Suppressor macrophage treated with lipopolysaccharide for 4 hours (primary cell): ENCODE results near the gene HDHD3.
"Not testable (repeated sequence)": the region's sequence is repeated elsewhere in the genome, so short reads cannot be mapped to it uniquely, and the experiment has no call there.

Experiments
- DNase-seq: peaks from one replicate; pipeline ENCODE4 v3.0.0-alpha.2; 2020

The HDHD3 gene

GRCh38 chr9:113389451-113389850 is 12.7 kb upstream of the HDHD3 start:
- no peak for DNase-seq

DNA sequence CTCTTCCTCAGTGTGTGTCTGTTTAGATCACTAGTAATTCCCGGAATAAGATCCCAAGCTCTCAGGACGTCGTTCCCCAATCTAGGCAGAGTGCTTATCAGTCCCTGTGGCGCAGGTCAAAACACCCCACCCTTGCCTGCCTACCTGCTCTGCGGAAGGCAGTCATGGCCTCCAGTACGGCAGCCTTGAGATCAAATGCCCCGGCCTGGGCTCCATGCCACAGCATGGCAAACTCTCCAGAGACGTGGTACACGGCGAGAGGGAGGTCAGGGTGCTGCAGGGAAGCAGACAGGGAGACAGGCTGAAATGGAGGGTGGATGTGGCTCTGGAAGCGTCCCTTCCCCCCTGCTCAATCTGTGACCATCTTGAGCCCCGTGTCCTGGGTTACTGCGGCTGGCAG is 12.0 kb upstream of the HDHD3 start:
- DNase-seq = no peak

DNA sequence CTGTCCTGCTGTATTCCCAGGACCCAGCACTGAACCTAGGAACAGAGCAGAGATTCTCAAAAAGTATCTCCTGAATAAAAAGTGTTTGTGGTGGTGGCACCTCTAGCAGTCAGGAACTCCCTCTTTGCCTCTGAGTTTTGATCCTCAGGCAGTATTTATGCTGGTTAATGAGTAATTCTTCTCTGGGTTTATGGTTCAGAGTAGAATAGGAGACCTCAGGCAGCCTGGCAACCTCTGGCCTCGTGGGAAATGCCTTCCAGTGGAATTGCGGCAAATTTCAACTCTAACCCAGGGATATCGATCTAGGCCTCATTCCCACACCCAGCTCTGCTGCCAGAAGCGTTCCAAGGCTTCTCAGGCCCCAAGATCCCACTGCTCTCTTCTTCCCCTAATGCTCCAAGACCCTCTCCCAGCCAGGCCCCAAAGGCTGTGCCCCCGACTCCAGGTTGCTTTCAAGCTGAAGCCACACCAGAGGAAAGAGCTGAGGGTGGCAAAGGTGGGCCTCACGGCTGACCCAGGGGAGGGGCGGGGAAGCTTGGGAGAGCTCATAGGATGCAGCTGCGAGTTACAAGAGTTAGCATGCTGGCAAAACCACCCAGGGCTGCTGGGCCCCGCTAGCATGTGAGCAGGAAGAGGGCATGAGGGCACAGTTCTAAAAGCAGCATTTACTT is 10.9 kb upstream of the HDHD3 start:
- no peak for DNase-seq

GRCh38 chr9:113386571-113387393 is 10.0 kb upstream of the HDHD3 start:
- DNase-seq = peak; percentile 27

GRCh38 chr9:113381909-113382411 is 5.2 kb upstream of the HDHD3 start:
- no peak for DNase-seq

- not testable (repeated sequence) for DNase-seq
Observed at GRCh38 chr9:113381441-113381840, 4.7 kb upstream of the HDHD3 start.

- no peak for DNase-seq
Observed at GRCh38 chr9:113380869-113381378, 4.1 kb upstream of the HDHD3 start.

DNA sequence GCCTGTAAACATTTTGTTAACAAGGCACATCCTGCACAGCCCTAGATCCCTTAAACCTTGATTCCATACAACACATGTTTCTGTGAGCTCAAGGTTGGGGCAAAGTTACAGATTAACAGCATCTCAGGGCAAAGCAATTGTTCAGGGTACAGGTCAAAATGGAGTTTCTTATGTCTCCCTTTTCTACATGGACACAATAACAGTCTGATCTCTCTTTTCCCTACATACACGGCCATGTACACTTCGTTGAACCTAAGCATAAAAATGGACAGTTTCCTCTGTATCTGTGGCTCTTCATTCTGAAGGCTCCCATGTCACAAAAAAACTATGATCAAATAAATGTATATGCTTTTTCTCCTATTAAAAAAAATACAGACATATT is 3.0 kb upstream of the HDHD3 start:
- not testable (repeated sequence) for DNase-seq

DNA sequence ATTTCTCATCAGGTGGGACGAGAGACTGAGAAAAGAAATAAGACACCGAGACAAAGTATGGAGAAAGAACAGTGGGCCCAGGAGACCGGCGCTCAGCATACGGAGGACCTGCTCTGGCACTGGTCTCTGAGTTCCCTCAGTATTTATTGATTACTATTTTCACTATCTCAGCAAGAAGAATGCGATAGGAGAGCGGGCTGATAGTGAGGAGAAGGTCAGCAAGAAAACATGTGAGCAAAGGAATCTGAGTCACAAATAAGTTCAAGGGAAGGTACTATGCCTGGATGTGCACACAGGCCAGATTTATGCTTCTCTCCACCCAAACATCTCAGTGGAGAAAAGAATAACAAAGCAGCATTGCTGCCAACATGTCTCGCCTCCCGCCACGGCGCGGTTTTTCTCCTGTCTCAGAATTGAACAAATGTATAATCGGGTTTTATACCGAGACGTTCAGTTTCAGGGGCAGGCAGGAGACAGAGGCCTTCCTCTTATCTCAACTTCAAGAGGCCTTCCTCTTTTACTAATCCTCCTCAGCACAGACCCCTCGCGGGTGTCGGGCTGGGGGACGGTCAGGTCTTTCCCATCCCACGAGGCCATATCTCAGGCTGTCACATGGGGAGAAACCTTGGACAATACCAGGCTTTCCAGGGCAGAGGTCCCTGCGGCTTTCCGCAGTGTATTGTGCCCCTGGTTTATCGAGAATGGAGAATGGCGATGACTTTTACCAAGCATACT is 2.5 kb upstream of the HDHD3 start:
- not testable (repeated sequence) for DNase-seq

DNA sequence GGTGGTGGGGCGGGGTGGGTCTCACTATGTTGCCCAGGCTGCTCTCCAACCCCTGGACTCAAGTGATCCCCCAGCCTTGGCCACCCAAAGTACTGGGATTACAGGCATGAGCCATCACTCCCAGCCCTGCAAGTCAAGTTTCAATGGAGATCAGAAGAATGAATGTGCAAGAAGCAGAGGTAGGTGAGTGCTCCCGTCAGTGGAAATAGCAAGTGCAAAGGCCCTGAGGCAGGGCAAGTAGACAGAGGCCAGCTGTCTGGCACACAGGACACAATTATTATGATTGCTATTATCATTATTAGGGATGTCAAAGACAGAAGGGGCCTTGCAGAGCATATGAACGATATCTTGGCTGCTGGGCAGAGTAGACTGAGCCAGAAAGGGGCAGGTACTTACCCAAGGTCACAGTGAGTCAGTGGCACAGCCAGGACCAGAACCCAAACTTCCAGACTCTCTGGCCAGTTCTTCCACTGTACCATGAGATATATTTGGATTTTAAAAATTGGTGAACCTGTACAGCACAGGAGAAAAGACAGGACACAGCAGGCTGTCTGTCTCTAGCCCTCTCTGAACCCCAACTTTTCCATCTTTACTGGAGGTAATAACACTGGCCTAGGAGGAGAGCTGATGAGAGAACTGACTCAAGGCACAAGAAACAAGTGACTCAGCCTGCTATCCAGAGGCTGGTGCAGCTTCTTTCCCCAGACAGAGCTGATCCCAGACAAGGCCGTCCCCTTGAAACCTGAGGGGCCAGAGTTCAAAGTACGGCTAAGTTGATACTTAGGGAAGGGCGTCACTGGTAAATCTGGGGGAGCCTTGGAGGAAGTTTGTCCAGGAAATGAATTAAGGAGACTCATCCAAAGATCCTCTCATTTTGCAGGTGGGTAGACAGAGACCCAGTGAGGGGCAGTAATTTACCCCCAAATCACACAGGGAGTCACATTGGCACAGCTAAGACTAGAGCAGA is 1.4 kb downstream of the HDHD3 start:
- no peak for DNase-seq

GRCh38 chr9:113373676-113374392 is 3.0 kb downstream of the HDHD3 start:
- no peak for DNase-seq

GRCh38 chr9:113373256-113373655 is 3.5 kb downstream of the HDHD3 start:
- DNase-seq = no peak

- DNase-seq = no peak
Observed at GRCh38 chr9:113372059-113372458, 4.7 kb downstream of the HDHD3 start.

- DNase-seq = no peak
Observed at GRCh38 chr9:113370806-113371325, 5.9 kb downstream of the HDHD3 start.

DNA sequence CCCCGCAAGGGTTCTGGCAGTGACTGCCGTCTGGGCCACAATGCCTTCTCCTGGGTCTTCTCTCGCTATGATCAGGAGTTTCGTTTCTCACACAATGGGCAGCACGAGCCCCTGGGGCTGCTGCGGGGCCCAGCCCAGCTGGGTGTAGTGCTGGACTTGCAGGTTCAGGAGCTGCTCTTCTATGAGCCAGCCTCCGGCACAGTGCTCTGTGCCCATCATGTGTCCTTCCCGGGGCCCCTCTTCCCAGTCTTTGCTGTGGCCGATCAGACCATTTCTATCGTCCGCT is 7.0 kb downstream of the HDHD3 start:
- DNase-seq = no peak

GRCh38 chr9:113368982-113369854 is 7.6 kb downstream of the HDHD3 start:
- no peak for DNase-seq

- no peak for DNase-seq
Observed at GRCh38 chr9:113368348-113368981, 8.3 kb downstream of the HDHD3 start.

DNA sequence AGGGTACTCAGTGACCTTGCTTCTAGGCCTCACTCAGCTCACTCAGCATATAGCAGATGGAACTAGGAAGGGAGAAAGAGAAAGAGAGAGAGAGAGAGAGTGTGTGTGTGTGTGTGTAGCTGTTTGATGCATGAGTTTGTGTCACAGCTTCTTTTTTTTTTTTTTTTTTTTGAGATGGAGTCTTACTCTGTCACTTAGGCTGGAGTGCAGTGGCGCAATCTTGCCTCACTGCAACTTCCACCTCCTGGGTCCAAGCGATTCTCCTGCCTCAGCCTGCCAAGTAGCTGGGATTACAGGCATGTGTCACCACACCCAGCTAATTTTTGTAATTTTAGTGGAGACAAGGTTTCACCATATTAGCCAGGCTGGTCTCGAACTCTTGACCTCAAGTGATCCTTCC is 11.1 kb downstream of the HDHD3 start:
- DNase-seq = peak; percentile 23

- no peak for DNase-seq
Observed at GRCh38 chr9:113364951-113365350, 11.8 kb downstream of the HDHD3 start.

DNA sequence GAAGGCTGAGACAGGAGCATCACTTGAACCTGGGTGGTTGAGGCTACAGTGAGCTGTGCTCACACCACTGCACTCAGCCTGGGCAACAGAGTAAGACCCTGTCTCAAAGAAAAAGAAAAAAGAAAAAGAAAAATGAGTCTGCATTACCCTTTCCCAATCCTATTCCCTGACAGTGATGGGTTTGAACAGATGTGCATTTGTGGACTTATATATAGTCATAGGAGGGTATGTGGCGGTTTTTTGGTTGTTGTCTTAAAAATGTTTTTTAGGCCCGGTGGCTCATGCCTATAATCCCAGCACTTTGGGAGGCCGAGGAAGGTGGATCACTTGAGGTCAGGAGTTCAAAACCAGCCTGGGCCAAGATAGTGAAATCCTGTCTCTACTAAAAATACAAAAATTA is 13.4 kb downstream of the HDHD3 start:
- DNase-seq = no peak
